HG02885 (cell line): ENCODE data around the gene TSPAN7.

Experiments used
- ATAC-seq: cut with Tn5 transposase; IDR thresholded peaks from one replicate; pipeline ENCODE4 v1.9.1; 2021; ENCODE audit warnings: mild to moderate bottlenecking; ENCODE audit not compliant: unreplicated experiment, poor library complexity

TSPAN7 gene, protein sequence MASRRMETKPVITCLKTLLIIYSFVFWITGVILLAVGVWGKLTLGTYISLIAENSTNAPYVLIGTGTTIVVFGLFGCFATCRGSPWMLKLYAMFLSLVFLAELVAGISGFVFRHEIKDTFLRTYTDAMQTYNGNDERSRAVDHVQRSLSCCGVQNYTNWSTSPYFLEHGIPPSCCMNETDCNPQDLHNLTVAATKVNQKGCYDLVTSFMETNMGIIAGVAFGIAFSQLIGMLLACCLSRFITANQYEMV

GRCh38 chrX:38561126-38561868, at the start of gene TSPAN7:
TSPAN7 (plus strand) TSS chrX:38561542; CDS start chrX:38561547, 5 bp downstream.
- ATAC-seq, result peak; percentile 92

DNA sequence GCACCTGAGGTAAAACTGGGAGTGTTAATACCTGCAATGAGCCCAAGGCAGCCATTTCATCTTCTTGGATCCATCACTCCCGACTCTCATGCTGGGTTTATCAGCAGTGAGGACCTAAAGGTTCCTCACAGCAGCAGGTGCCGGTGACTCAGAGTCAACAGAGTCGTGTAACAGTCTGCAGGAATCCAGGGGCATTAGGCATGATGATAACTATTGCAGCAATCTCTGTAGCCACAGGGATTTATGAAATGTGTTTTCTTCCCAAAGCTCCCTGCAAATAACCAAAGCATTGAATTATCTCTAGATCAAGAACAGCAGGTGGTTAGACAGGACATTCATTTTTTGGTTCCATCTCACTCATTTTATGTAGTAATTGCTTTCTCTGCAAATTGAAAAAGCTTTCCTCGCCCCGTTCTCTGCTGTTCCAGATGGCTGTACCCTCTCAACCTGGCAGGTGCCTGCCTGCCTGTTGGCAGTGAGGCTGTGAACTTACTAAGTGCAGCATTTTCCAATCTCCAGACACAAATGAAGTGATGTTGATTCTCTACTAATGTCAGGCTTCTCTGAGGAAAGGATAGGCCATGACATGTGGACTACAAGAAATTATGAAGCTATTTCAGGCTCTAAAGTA, 48.1 kb upstream of the TSPAN7 start:
- ATAC-seq, result no peak

DNA sequence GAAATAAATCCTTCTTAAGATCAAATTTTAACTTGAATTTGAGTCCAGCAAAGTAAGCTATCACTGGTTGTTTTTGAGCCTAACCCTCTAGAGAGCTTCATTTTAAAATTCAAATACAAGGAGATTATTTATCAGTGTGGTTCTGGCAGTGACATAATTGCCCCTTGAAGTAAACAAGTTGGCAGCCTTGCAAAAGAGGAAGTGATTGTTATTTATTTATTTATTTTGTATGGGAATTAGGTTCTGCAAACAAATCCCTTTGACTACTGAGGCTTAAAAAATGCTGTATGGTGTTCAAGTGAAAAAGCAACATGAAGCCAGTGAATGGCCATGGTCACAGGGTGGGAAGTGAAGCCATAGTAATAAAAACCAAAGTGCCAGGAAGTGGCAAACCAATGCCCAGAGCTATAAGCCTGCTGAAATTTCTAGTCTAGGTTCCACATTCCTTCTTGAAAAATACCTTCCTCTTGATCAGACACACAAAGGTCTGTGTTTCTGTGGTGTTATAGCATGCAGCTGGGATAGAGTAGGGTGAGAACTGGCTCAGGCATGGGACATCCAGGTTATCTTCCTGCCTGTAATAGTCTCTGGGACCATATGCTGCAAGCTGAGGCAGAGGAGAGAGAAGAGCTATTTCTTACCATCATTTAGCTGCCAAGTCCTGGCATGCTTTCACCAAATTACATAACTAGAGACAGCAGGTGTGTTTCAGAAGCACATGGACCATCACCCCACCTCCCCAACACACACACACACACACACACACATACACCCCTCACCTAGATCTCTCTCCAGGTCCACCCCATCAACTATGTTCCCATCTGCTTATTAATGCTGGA, 47.1 kb upstream of the TSPAN7 start:
- ATAC-seq, result no peak

DNA sequence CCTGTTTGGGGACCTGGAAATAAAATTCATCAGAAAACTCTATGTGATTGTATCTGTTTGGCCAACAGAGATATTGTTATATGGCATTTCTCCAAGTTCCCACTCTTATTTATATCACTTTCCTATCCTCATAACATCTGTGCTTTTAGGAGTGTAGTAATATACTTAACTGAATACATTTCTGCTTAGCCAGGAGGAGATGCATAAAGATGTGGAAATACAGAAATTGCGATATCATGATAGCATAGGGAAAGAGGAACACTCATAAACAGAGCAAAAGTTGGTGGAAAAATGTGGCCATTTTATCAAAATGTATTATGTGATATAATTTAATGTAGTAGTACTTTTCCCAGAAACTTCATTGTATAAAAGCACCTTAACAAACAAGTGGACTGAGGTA, 46.1 kb upstream of the TSPAN7 start:
- ATAC-seq, result no peak

GRCh38 chrX:38516196-38516774, 45.1 kb upstream of the TSPAN7 start:
- no peak for ATAC-seq

DNA sequence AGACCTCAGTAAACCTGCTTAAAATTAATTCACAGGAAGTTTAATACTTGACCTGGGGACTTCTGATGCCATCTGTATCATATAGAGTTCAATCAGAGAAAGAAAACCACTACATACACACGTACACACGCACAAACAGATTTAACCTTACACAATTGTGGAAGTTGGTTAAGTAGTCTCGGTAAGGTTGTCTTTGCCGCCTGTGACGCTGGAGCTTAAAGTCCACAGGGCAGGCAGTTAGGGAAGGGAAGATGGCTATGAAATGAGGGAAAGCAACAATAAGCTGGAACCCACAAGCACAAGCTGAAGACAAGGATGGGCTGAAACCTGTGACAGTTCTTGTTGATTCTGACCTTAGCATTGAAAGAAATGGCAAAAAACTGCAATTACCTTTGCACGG, 41.7 kb upstream of the TSPAN7 start:
- no peak for ATAC-seq

DNA sequence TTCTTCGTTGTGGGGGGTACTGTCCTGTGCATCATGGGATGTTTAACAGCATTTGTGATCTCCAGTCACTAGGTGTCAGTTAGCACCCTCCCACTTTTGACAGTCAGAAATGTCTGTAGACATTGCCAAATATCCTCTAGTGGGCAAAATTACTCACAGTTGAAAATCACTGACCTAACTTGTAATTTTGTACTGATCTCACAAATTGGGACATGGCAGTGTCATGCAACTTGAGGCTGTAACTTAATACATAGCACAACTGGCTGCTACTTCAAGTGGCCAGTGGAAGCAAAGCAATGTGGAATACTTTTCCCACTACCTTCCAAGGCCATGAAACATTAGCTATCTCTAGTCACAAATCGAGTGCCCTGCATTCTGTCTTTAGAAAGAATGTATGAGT, 23.2 kb upstream of the TSPAN7 start:
- ATAC-seq, result no peak

DNA sequence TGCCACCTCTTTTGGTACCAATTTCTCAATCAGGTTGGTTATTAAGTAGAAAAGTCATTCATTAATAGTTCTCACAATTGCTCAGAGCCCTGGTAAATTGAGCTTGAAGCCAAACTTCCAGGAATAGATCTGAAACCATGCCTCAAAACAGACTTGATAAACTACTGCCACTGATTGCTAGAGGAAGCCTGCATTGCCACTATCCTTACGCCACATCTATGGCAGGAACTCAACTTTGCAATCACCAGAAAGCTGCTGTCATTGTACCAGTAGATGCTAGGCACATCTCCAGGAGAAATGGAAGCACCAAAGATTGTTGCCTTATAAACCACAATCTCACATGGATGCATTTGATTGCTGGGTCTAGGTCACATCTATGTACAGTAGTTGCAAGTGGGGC, 21.6 kb upstream of the TSPAN7 start:
- ATAC-seq, result no peak

- ATAC-seq, result no peak
Observed at GRCh38 chrX:38548508-38548907, 12.8 kb upstream of the TSPAN7 start.

DNA sequence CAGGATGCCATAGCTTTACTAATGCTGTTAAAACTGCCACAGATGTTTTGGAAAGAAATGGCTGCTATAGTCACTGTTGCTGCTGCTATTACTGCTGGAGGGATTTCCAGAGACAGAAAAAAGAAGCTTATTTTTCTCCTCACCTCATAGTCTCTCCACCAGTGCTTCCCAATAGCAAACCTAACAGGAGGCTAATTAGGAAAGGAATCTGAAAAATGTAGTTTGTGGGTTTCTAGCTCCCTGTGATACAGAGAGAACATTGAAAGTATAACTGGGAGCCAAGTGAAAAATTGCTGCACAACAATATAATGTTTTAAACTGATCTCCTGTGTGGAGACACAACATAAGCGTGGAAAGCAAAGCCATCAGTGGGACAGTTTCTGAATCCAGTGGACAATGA, 8.6 kb upstream of the TSPAN7 start:
- ATAC-seq, result no peak

- no peak for ATAC-seq
Observed at GRCh38 chrX:38558686-38559085, 2.7 kb upstream of the TSPAN7 start.

GRCh38 chrX:38560776-38561125, 591 bp upstream of the TSPAN7 start:
- no peak for ATAC-seq

DNA sequence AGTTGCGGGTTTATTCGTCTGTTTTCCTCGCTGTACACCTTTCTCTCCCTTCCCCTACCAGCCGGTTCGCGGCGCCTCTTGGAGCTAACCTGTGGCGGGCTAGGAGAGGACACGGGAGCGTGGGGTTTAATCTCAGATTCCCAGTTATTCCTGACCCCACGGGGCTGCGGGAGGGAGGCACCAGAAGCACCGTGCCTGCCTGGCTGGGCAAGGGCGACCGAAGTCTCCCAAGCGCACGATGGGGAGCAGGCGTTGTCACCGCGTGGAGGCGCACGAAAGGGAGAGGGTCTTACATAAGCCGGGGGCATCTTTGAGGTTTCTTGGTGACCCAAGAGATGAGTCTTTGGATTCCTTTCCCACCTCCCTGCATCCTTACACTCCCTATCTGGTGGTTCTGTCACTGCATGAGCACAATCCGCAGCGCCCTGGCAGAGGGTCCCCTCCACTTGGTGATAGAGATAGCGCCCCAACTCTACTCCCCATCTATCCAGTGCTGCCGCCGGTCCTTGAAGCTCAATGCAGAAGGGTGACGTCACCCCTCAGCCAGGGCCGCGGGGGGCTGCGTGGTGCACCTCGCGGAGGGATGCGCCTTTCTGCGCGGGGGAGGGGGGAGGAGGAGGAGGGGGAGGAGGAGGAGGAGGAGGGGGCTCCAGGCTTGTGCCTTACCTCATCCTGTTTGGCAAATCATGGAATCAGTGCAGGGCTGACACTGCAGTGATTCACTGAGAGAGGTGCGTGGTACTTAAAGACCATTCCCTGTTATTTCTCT, 793 bp downstream of the TSPAN7 start:
- no peak for ATAC-seq

DNA sequence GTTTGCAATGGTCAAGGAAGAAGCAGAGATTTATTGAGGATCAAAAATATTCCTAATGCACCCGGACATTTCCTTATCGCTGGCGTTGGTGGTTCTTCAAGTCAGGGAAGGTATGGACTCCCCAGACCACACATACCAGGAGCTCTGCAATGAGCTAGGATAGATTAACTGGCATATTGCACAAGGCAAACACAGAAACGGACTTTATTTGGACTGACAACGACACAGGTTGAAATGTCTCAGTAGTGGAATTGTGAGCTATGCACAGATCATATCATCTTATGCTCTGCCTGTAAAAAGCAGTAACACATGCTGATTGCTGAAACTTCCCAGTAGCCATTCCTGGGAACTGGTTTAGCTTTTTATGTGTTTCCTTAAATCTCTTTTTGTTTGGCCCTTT, 1.7 kb downstream of the TSPAN7 start:
- no peak for ATAC-seq

GRCh38 chrX:38570396-38570795, 9.1 kb downstream of the TSPAN7 start:
- no peak for ATAC-seq

DNA sequence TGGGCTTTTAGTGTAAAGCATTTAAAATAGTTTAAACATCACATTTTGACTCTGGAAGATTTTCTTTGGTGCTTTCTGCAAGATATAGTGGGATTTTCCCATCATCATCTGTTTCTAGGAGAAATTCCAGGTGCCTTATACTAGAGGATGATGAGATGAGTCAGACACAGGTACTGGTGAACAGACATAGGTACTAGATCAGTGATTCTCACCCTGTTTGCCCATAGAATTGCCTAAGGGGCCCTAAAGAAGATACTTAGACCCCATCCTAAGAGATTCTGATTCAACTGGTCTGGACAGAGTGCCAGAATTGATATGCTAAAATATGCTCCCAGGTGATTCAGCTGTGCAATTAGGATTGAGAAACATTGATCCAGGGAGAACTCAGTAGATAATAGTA, 9.7 kb downstream of the TSPAN7 start:
- no peak for ATAC-seq

- ATAC-seq, result no peak
Observed at GRCh38 chrX:38574858-38575257, 13.5 kb downstream of the TSPAN7 start.

DNA sequence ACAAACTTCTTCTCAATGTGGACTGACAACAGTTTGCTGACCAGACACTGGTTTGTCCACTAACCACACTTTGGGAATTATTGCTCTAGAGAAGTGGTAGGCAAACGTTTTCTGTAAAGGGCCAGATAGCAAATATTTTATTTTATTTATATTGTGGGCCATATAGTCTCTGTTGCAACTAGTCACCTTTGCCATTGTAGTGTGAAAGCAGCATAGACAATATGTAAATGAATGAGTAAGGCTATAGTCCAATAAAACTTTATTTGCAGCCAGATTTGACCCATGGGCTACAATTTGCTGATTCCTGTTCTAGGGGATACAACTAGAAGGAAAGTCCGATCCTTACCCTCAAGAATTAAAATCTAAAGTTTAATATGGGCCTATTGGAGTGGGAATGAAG, 14.5 kb downstream of the TSPAN7 start:
- ATAC-seq, result no peak

GRCh38 chrX:38577738-38578137, 16.4 kb downstream of the TSPAN7 start:
- ATAC-seq, result no peak

- no peak for ATAC-seq
Observed at GRCh38 chrX:38578167-38578566, 16.8 kb downstream of the TSPAN7 start.
